HG03060 (cell line): Measurements from ENCODE around the gene LRFN2.

Source experiments
- ATAC-seq: cut with Tn5 transposase; IDR thresholded peaks from one replicate; pipeline ENCODE4 v1.9.1; 2021; ENCODE audit warnings: low read depth, moderate number of reproducible peaks; ENCODE audit not compliant: unreplicated experiment

The LRFN2 gene

DNA sequence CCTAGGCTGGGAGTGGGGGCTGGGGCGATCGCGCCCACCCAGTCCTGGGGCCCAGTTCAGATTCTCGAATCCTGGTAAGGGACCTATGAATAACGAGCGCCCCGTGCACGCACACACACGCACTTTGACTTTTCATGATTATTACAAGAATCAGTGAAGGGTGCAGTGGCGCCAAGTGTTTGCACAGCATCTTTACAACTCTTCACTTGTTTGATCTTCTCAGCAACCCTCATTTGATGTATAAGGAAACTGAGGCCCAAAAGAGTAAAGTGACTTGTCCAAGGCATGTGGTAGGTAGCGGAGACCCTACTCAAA is 863 bp upstream of the LRFN2 start:
- no peak for ATAC-seq

DNA sequence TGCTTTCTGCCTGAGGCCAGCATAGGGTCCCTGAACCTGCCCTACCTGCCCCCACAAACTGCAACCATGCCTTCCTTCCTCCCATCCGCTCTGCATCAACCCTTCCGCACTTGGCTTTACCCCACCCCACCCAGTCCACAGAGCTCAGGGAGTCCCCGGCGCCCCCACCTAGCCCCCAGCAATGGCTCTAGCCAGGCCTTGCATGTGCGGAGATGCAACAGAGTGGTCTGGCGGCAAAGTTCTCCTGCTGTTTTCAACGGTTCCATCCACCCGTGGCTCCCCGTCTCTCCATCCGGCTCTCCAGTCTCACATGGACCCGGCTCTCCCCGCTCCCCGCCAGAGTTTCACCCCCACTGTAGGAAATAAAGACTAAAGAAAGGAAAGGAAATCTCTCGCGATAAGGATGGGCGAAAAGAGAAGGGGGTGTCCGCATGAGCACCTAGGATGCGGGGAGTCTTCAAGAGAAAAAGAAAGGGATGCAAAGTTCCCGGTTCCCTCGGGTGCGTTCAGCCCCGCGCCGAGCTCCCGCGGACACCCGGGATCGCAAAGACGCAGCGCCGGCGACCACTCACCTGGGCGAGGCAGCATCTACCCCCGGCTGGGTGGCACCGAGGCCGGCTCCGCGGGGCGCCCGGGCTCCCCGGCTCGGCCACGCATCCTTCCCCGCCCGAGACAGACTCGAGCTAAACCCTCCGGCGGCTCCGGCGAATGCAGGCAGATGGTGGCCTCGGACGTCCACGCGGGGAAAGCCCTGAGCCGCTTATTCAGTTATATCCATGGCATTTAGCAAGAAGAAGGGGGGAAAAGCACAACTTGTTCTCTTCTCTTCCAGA is 579 bp downstream of the LRFN2 start:
- no peak for ATAC-seq

GRCh38 chr6:40585651-40586269 is 1.4 kb downstream of the LRFN2 start:
- no peak for ATAC-seq

DNA sequence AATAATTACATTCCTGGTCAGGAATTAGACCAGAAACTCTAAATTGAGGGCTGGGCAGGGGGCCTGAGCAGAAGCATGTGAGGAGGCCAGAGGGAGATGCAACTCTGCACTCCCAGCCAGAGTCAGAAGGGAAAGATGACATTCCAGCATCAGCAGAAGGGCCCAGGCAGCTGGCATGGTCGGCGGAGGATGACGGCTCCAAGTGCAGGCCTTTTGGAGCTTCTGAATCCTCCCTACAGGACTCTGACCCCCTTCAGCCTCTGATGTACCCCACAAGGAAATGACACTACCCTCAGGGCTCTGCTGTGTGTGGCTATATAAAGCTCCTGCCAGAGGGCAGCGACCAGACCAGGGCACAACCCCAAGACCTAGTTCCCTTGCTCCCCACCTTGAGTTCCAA is 1.9 kb downstream of the LRFN2 start:
- ATAC-seq = no peak

DNA sequence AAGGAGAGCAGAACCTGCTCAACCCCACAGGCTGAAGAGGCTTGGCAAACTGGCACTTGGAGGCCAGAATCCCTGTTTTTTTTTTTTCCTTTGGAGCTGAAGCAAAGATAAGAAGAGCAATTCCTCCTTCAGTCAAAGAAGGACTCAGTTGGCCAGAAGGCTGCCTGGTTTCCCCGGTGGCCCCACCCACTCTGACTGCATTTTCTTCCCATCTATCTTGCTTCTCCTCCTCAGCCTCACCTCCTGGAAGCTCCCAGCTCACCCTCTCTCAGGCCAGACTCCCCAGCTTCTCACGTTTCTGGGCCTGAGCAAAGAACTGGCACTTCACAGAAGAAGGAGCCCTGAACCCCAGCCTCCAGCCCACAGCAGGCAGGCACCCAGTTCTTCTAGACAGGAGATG is 2.4 kb downstream of the LRFN2 start:
- no peak for ATAC-seq

- ATAC-seq = no peak
Observed at GRCh38 chr6:40583709-40584108, 3.5 kb downstream of the LRFN2 start.

GRCh38 chr6:40582892-40583291 is 4.3 kb downstream of the LRFN2 start:
- no peak for ATAC-seq

DNA sequence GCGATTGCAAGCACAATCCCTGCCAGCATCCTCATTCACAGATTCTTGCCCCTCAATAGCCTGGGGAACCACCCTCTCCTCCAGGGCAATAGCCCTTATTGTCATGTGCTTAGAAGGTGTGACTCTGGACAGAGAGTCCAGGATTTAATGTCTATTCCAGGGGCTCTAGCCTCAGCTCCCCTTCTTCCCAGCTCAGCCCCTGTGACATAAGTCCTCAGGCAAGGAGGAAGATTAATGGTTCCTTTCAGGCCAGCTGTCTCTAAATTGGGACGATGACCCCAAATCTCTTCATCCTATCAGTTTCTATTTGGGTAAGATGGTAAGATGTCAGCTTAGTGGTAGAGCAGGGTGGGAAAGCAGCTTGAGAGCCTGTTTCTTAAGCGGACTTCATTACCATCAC is 8.1 kb downstream of the LRFN2 start:
- ATAC-seq = no peak

DNA sequence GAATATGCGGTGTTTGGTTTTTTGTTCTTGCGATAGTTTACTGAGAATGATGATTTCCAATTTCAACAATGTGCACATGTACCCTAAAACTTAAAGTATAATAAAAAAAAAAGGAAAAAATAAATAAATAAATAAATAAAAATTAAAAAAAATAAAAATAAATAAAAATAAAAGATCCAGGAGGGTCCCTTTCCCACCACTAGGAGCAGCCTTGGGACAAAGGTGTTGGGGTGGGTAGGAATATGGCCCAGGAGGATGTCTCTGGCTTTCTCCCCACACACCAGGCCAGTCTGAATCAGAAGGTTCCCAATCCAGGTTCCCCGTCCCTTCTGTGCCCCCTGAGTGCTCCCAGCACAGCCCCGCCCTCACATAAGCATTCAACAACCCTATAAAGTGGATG is 9.5 kb downstream of the LRFN2 start:
- no peak for ATAC-seq

DNA sequence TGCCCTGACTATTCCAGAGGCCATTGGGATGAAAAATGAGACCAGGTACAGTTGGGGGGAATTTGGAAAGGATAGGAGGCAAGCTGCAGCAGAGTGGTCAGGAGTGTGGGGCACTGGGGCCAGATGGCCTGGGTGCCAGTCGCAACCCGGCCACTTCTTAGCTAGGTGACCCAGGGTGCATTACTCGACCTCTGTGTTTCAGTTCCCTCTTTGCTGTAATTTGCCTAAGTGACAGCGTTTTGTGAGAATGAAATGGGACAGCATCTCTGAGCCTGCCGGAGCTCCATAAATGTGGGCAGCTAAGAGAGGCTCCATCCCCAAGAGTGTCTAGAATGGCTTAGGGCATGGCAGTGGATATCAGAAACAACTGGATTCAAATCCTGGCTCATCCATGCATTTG is 13.9 kb downstream of the LRFN2 start:
- ATAC-seq = no peak

- ATAC-seq = no peak
Observed at GRCh38 chr6:40569162-40569910, 17.8 kb downstream of the LRFN2 start.

GRCh38 chr6:40568062-40568708 is 19.0 kb downstream of the LRFN2 start:
- no peak for ATAC-seq

GRCh38 chr6:40563111-40563510 is 24.1 kb downstream of the LRFN2 start:
- ATAC-seq = no peak

DNA sequence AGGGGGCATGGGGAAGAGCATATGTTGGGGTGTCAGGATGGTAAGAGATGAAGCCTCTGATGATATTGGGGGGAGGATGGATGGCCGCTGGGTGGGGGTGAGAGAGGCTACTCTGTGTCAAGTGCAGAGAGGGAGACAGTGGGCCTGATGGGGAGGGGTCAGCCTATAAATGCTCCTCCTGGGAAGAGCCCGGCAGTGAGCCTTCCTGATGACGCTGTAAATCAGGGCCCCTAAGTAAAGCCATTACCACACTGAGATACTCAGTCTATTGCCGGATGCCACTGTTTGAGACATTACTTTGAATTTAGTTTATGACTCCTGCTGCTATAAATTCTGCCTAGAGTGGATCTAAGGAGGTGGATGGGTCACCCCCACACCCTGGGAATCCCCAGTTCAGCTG is 28.1 kb downstream of the LRFN2 start:
- no peak for ATAC-seq

GRCh38 chr6:40558102-40558501 is 29.1 kb downstream of the LRFN2 start:
- no peak for ATAC-seq

DNA sequence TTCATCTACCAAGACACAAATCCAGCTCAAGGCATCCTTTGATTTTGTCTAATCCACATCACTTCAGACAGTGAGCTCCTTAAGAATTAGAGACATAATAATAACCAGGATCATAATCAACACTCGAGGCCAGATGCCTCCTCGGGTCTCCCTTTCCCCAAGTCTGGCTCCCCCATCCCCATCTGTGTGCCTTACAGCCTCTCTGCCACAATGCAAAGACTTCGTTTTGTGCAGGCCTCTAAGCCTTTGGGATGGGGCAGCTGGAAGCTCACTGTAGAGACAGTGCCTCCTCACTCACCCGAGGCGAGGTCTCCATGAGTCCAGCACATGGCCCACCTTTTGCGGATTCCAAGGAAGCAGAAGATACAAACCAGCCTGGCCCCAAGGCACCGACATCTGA is 30.3 kb downstream of the LRFN2 start:
- no peak for ATAC-seq

DNA sequence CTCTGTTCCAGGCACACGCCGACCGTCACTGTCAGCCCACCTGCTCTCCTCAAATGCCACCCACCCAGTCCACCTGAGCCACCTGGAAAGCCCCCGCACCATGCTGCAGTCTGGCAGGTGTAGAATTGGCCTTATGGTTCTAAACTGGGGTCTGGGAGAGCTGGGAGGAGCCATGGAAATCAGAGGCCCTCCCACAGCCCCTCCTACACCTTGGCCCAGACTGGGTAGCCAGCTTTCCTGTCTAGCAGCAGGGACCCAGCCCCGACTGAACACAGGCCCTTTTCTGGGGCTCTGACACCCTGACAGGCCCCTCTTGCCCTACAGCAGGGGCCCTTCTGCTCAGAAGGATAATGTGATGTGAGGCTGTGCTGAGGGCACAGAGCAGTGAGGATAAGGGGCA is 31.1 kb downstream of the LRFN2 start:
- no peak for ATAC-seq

DNA sequence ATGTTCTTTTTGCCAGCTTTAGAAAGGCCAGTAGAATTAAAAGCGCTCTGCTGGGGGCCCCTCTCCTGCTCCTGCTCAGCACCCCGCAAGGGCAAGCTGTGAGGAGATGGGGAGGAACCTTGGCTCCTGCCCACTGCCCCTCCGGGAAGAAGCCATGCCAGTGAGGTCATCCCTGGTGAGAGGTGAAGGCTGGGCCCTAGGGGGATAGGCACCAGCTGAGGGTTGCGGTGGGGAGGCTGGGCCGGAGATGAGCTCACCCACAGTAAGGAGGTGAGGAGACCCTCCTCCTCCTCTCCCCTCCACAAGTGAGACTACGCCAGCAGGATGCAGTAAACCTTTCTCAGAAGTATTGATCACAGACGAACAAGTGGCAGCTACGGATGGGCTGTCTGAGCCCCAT is 32.1 kb downstream of the LRFN2 start:
- no peak for ATAC-seq

- ATAC-seq = no peak
Observed at GRCh38 chr6:40552941-40553340, 34.2 kb downstream of the LRFN2 start.

GRCh38 chr6:40551966-40552505 is 35.1 kb downstream of the LRFN2 start:
- ATAC-seq = no peak
